OCI-LY7 (cell line): ENCODE measurements around the gene DVL1. TPM values are rescaled to one million over a fixed set of nuclear protein-coding genes. Genes with fewer than 3 reads are reported as not detected.

Source experiments
- BruUV-seq: library from RNA; stranded (reverse); fragments of 400-500 nt; replicated peaks from 2 replicates; lab custom pipeline; 2021; lab: Mats Ljungman, UMichigan
- CTCF ChIA-PET: fragments of 300-600 bp; sonication (Branson Sonifier 250); formaldehyde crosslinking; loops from one replicate; lab custom pipeline; 2022; ENCODE audit warnings: antibody characterized with exemption; ENCODE audit not compliant: unreplicated experiment; lab: Charles Lee
- POLR2A ChIA-PET: fragments of 300-600 bp; sonication (Branson Sonifier 250); formaldehyde crosslinking; loops from one replicate; lab custom pipeline; 2022; ENCODE audit warnings: antibody characterized with exemption; lab: Charles Lee
- DNase-seq: peaks from one replicate; pipeline ENCODE4 v3.0.0-alpha.2; 2015; ENCODE audit warnings: low spot score
- H2AFZ ChIP-seq: fragments of 200-600 bp; sonication (generic), shearing (Covaris generic); 2 replicates; pipeline ENCODE4 v1.6.1; 2014; ENCODE audit warnings: mild to moderate bottlenecking, antibody characterized with exemption, low read length, moderate library complexity
- H3K27ac ChIP-seq: fragments of 200-600 bp; sonication (generic); 2 replicates; pipeline ENCODE4 v1.5.1; 2014; ENCODE audit warnings: mixed run types, low read depth, mild to moderate bottlenecking, moderate library complexity, low read length, inconsistent platforms; ENCODE audit not compliant: poor library complexity, severe bottlenecking
- H3K36me3 ChIP-seq: fragments of 200-600 bp; sonication (generic); 2 replicates; pipeline ENCODE4 v1.6.1; 2014; ENCODE audit warnings: mild to moderate bottlenecking, antibody characterized with exemption, low read length, moderate library complexity, mixed read lengths; ENCODE audit not compliant: insufficient read depth
- H3K4me1 ChIP-seq: fragments of 200-600 bp; sonication (generic); 2 replicates; pipeline ENCODE4 v1.5.1; 2014; ENCODE audit warnings: mild to moderate bottlenecking, low read length; ENCODE audit not compliant: insufficient read depth, poor library complexity, severe bottlenecking
- H3K4me2 ChIP-seq: fragments of 200-600 bp; sonication (generic); 2 replicates; pipeline ENCODE4 v1.6.1; 2014; ENCODE audit warnings: mild to moderate bottlenecking, low read length
- H3K4me3 ChIP-seq: fragments of 200-600 bp; sonication (generic); 2 replicates; pipeline ENCODE4 v1.5.1; 2014; ENCODE audit warnings: mild to moderate bottlenecking, low read depth, low read length; ENCODE audit not compliant: poor library complexity, severe bottlenecking
- H3K79me2 ChIP-seq: fragments of 200-600 bp; sonication (generic); 2 replicates; pipeline ENCODE4 v1.6.1; 2016; ENCODE audit warnings: low read depth, mild to moderate bottlenecking, low read length, moderate library complexity, mixed read lengths; ENCODE audit not compliant: insufficient read depth
- H3K9me2 ChIP-seq: fragments of 200-600 bp; sonication (generic); 2 replicates; pipeline ENCODE4 v1.6.1; 2016; ENCODE audit warnings: mild to moderate bottlenecking, low read length, mixed read lengths; ENCODE audit not compliant: insufficient read depth
- H3K9me3 ChIP-seq: fragments of 200-600 bp; sonication (generic); 2 replicates; pipeline ENCODE4 v1.6.1; 2014; ENCODE audit warnings: mild to moderate bottlenecking, mixed run types, low read length, mixed read lengths
- H4K20me1 ChIP-seq: fragments of 200-600 bp; sonication (generic); 2 replicates; pipeline ENCODE4 v1.6.1; 2014; ENCODE audit warnings: mild to moderate bottlenecking, antibody characterized with exemption, low read length, moderate library complexity, mixed read lengths; ENCODE audit not compliant: insufficient read depth
- EZH2phosphoT487 ChIP-seq: fragments of 200-600 bp; sonication (generic); IDR thresholded peaks from 2 replicates; pipeline ENCODE4 v1.6.1; 2018; ENCODE audit warnings: low read depth, borderline replicate concordance, mild to moderate bottlenecking, mixed run types, antibody characterized with exemption, low read length, moderate library complexity, mixed read lengths
- intact Hi-C: fragments of 100-400 bp; cut with micrococcal nuclease; formaldehyde crosslinking; loops from one replicate; pipeline ENCODE4 v1.10.0; 2022; ENCODE audit not compliant: unreplicated experiment
- total RNA-seq, 2 experiments: library from RNA; depleted of rRNA in 1 of 2; stranded (reverse); fragments of >200 nt in 1 of 2; shearing (Covaris generic) in 1 of 2; gene quantifications; 2 replicates each; pipeline ENCODE4 v1.2.3, GENCODE V29; 2014 to 2022
- TF ChIP-seq, protein P1 (sequence below): fragments of 200-600 bp; sonication (generic); conservative IDR thresholded peaks from 2 replicates; pipeline ENCODE4 v1.5.1; 2014; ENCODE audit warnings: mild to moderate bottlenecking, antibody characterized with exemption, low read length, moderate library complexity, mixed read lengths

DVL1 gene
- total RNA-seq, 2 experiments from 2014 or later = 27.8 to 47.1 TPM

DNA sequence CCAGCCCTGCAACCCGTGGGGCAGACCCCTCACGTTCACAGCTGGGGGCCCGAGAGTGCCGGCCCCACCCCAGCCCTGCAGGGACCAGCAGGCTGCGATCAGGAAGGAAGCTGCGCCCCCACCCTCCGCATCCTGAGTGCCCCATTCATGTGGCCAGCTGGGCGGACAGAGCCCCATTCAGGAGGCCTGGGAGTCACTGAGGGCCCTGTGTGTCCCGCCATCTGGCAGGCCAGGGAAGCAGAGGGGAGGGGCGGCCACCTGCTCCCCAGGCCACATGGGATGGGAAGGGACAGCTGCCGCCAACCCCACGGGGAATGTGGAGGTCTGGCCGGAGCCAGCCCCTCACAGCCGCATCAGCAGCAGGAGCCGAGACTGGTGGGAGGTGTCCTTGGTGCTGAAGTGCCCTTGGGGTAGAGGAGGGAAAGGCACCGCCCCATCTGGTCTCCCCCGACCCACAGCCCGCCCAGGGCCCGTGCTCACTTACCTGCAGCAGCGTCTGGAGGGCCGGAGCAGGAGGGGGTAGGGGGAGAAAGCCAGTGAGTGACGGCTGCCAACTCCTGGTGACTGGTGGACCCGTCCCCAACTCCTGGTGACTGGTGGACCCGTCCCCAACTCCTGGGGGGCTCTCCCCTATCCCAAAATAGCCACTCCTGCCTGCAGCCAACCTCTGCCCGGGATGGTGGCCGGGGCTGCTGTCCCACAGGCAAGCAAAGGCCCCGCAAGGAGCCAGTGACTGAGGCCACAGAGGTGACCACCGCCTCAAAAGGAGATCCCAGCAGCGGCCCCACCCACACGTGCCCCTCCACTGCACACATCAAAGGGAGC lies 50.1 kb downstream of the DVL1 start:
- no peak for DNase-seq
- H3K4me3 ChIP-seq = no peak overlapping the region
- no peaks in the 10 kb centered on the region for H3K36me3 ChIP-seq
- CTCF ChIA-PET = no interaction called here
- no peak overlapping the region for H2AFZ ChIP-seq
- BruUV-seq = no TSS peak
- TF ChIP-seq, protein P1, sequence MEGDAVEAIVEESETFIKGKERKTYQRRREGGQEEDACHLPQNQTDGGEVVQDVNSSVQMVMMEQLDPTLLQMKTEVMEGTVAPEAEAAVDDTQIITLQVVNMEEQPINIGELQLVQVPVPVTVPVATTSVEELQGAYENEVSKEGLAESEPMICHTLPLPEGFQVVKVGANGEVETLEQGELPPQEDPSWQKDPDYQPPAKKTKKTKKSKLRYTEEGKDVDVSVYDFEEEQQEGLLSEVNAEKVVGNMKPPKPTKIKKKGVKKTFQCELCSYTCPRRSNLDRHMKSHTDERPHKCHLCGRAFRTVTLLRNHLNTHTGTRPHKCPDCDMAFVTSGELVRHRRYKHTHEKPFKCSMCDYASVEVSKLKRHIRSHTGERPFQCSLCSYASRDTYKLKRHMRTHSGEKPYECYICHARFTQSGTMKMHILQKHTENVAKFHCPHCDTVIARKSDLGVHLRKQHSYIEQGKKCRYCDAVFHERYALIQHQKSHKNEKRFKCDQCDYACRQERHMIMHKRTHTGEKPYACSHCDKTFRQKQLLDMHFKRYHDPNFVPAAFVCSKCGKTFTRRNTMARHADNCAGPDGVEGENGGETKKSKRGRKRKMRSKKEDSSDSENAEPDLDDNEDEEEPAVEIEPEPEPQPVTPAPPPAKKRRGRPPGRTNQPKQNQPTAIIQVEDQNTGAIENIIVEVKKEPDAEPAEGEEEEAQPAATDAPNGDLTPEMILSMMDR = no peak
- TF ChIP-seq EZH2phosphoT487 = no peak
- POLR2A ChIA-PET = no interaction called here
- no peaks in the 10 kb centered on the region for H3K9me2 ChIP-seq
- H3K79me2 ChIP-seq = no peaks in the 10 kb centered on the region
- intact Hi-C loops = no loop called here
- no peaks in the 10 kb centered on the region for H3K9me3 ChIP-seq
- no peak overlapping the region for H3K27ac ChIP-seq
- H4K20me1 ChIP-seq = no peaks in the 10 kb centered on the region
- no peaks in the 10 kb centered on the region for H3K4me1 ChIP-seq
- no peak overlapping the region for H3K4me2 ChIP-seq

DNA sequence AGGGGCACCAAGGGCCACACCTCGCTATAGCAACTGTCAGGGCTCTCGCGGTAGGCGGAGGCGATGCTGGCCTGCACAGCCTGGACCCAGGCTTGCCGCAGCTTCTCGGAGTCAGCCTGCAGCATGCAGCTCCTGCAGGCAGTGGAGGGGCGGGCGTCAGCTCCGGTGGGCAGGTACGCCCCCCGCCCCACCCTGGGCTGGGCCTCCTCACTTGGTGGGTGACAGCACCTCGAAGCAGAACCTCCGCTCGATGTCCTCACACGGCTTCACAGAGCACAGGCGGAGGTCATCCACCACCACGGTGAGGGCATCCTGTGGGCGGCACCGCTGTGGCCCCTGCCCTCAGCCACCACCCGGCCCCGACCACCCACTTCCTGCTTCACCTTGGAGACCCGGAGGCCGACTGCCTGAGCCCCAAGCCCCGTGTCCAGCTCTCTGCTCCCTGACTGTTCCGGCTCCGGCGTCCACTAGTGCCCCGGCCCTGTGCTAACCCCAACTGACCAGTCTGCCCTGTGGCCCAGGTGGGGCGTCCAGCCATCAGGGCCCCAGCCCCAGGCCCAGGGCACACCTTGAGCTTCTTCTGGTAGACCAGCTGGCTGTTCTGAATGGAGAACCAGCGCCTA lies 51.3 kb downstream of the DVL1 start:
- Histone ChIP-seq H3K4me2 (no peak overlapping the region), H3K4me3 (no peak overlapping the region), H3K9me3 (no peaks in the 10 kb centered on the region), H3K79me2 (no peaks in the 10 kb centered on the region), H3K36me3 (no peaks in the 10 kb centered on the region), H2AFZ (no peak overlapping the region), H3K27ac (no peak overlapping the region), H4K20me1 (no peaks in the 10 kb centered on the region), H3K9me2 (no peaks in the 10 kb centered on the region), H3K4me1 (no peaks in the 10 kb centered on the region)
- POLR2A ChIA-PET = no interaction called here
- CTCF ChIA-PET = no interaction called here
- TF ChIP-seq, protein P1 = no peak
- TF ChIP-seq EZH2phosphoT487 = no peak
- no peak for DNase-seq
- no TSS peak for BruUV-seq
- intact Hi-C loops = no loop called here
